GM10847 (cell line): ENCODE results near the gene FYTTD1.

Experiments
- POLR2A ChIP-seq: IDR thresholded peaks from 2 replicates; pipeline ENCODE4 v1.6.1; 2011; ENCODE audit not compliant: insufficient read length; ENCODE audit errors: extremely low read depth

Gene FYTTD1

GRCh38 chr3:197736010-197736490 is 13.6 kb upstream of the FYTTD1 start:
- peak; percentile 44 for TF ChIP-seq POLR2A

GRCh38 chr3:197736491-197737318 is 13.0 kb upstream of the FYTTD1 start, which contains the start of gene RUBCN:
RUBCN (minus strand) TSS chr3:197736904; CDS start chr3:197736719, 185 bp downstream.
- TF ChIP-seq POLR2A: peak; percentile 62

GRCh38 chr3:197737319-197737649 is 12.4 kb upstream of the FYTTD1 start:
- no peak for TF ChIP-seq POLR2A

GRCh38 chr3:197737749-197738462 is 11.8 kb upstream of the FYTTD1 start:
- TF ChIP-seq POLR2A: no peak

GRCh38 chr3:197742787-197743186 is 6.9 kb upstream of the FYTTD1 start:
- no peak for TF ChIP-seq POLR2A

GRCh38 chr3:197746209-197746608 is 3.5 kb upstream of the FYTTD1 start:
- no peak for TF ChIP-seq POLR2A

GRCh38 chr3:197746801-197747237 is 2.9 kb upstream of the FYTTD1 start:
- TF ChIP-seq POLR2A: no peak

GRCh38 chr3:197748597-197749314 is 927 bp upstream of the FYTTD1 start:
- TF ChIP-seq POLR2A: no peak

GRCh38 chr3:197749315-197749600 is 425 bp upstream of the FYTTD1 start:
- TF ChIP-seq POLR2A: no peak

GRCh38 chr3:197750396-197750831 is 731 bp downstream of the FYTTD1 start:
- TF ChIP-seq POLR2A: no peak

- no peak for TF ChIP-seq POLR2A
These were observed 1.4 kb downstream of the FYTTD1 start for GRCh38 chr3:197750858-197751737.

- TF ChIP-seq POLR2A: no peak
These were observed 2.4 kb downstream of the FYTTD1 start for GRCh38 chr3:197752107-197752506.

GRCh38 chr3:197753263-197753662 is 3.6 kb downstream of the FYTTD1 start:
- no peak for TF ChIP-seq POLR2A

GRCh38 chr3:197756704-197757103 is 7.0 kb downstream of the FYTTD1 start:
- TF ChIP-seq POLR2A: no peak

- TF ChIP-seq POLR2A: no peak
These were observed 8.8 kb downstream of the FYTTD1 start for GRCh38 chr3:197758512-197758911.
